Transverse colon (tissue), 4 donors: ENCODE data around the gene CCER1. TPM values are rescaled to one million over a fixed set of nuclear protein-coding genes. Genes with fewer than 3 reads are reported as not detected.

Source experiments
- DNase-seq: peaks from one replicate; pipeline ENCODE4 v3.0.0-alpha.2; 2019
- H3K27ac ChIP-seq, 4 donors: fragments of 200-600 bp; sonication (generic); 2 replicates each; pipeline ENCODE4 v1.5.1; 2016 to 2018; ENCODE audit warnings: inconsistent platforms in 4 of 4
- H3K27me3 ChIP-seq: fragments of 200-600 bp; sonication (generic); 2 replicates; pipeline ENCODE4 v1.5.1; 2017; ENCODE audit warnings: inconsistent platforms
- H3K36me3 ChIP-seq, 4 donors: fragments of 200-600 bp; sonication (generic); 2 replicates each; pipeline ENCODE4 v1.5.1; 2017 to 2019; ENCODE audit warnings: inconsistent platforms in 4 of 4
- H3K4me1 ChIP-seq, 4 donors: fragments of 200-600 bp; sonication (generic); 2 replicates each; pipeline ENCODE4 v1.5.1; 2017 to 2020; ENCODE audit warnings: inconsistent platforms in 4 of 4
- H3K4me3 ChIP-seq, 4 donors: fragments of 200-600 bp; sonication (generic); 1 replicate in 1 of 4; 2 replicates in 3 of 4; pipeline versions ENCODE4 v1.5.1 to v1.6.1; 2017 to 2019; ENCODE audit warnings: inconsistent platforms in 4 of 4
- H3K9me3 ChIP-seq, 2 donors: fragments of 200-600 bp; sonication (generic); 2 replicates each; pipeline ENCODE4 v1.5.1; 2017 to 2019; ENCODE audit warnings: inconsistent platforms in 2 of 2
- CTCF ChIP-seq, 5 experiments: fragments of 200-600 bp in 3 of 5; fragments of 450-650 bp in 2 of 5; sonication (generic) in 3 of 5; IDR thresholded peaks; 1 replicate in 2 of 5; 2 replicates in 3 of 5; pipeline ENCODE4 v1.5.1; 2016 to 2017; ENCODE audit warnings: antibody characterized with exemption in 5 of 5, inconsistent platforms in 3 of 5, mild to moderate bottlenecking in 2 of 5, moderate library complexity in 1 of 5
- EP300 ChIP-seq: sonication (generic); formaldehyde crosslinking; IDR thresholded peaks from one replicate; pipeline ENCODE4 v1.6.1; 2017; ENCODE audit warnings: antibody characterized with exemption, low read depth
- POLR2A ChIP-seq: fragments of 450-650 bp; IDR thresholded peaks from one replicate; pipeline ENCODE4 v1.6.1; 2016; ENCODE audit warnings: antibody characterized with exemption, mild to moderate bottlenecking, moderate library complexity
- POLR2AphosphoS5 ChIP-seq, 3 donors: sonication (generic); formaldehyde crosslinking; IDR thresholded peaks; one replicate each; pipeline ENCODE4 v1.6.1; 2016; ENCODE audit warnings: antibody characterized with exemption in 3 of 3
- WGBS, 2 donors: methylation state at CpG; one replicate each; pipeline ENCODE4 v1.1.5; 2018; ENCODE audit warnings: low coverage in 1 of 2; 5-methylcytosine and 5-hydroxymethylcytosine counted together
- in situ Hi-C, 4 donors: fragments of 200-750 bp; cut with MboI; loops; one replicate each; pipeline versions ENCODE4 v1.15.0 to v1.15.1; 2017; ENCODE audit warnings: low sequenced_read_pairs in 3 of 4, low pct_ligation_motif_present in 1 of 4, low pct_unique_long_range_greater_than_20kb in 1 of 4
- intact Hi-C: fragments of 100-400 bp; cut with DNase I; formaldehyde crosslinking; loops from one replicate; pipeline ENCODE4 v1.15.1; 2023; ENCODE audit warnings: low total_unique reads
- total RNA-seq, 4 donors: library from RNA; depleted of rRNA; stranded (reverse); fragments of >200 nt; gene quantifications; one replicate each; pipeline ENCODE4 v1.1.0, GENCODE V29; 2016

CCER1 gene
- total RNA-seq, 4 donors from 2014 or later, result not detected

- intact Hi-C loops (no loop called here), in situ Hi-C loops (loop anchor here in 1 of 4 donors (25.0 kb wide), 2 partner anchors 376 to 1676 kb away; no protein-coding TSS in a partner anchor)
- WGBS, 2 donors, result 92 to 93% methylated on average over 4 of the region's 4 CpGs
- TF ChIP-seq EP300 (no peak), POLR2AphosphoS5 (IDR thresholded peaks at IDR 0.05) (no peak), POLR2A (no peak), CTCF (IDR thresholded peaks at IDR 0.05) (no peak)
- DNase-seq, result no peak
- H3K4me1 ChIP-seq, result no peaks in the 10 kb centered on the region
- H3K27me3 ChIP-seq, result no peaks in the 10 kb centered on the region
- no peaks in the 10 kb centered on the region for H3K36me3 ChIP-seq
- H3K27ac ChIP-seq, result no peak overlapping the region
- no peaks in the 10 kb centered on the region for H3K9me3 ChIP-seq
- H3K4me3 ChIP-seq, result no peak overlapping the region
Measured at GRCh38 chr12:90961154-90961553, 6.2 kb upstream of the CCER1 start.

DNA sequence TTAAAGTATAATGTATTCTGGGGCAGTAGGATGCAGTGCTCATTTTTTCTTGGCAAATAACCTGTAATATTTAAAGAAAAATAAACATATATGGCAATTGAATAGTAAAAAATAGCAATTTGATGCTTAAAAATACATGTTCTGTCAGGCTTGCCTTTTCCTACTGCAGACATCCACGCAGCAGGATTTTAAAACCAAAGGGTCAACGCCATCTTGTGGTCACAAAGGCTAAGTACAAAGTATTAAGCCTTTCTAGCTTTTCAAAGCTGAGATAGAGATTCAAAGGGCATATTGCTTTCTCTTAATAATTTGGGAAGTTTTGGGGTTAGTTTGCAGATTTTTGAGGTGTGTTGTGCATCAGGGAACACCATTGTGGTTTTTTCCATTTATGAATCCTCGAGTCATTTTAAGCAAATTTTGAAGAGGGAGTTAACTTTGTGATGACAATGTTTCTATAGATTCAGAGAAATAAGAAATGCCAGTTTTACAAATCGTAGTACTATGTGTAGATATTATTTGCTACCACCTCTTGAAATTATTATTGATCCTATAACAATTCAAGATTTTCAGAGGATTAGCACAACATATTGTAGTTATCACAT lies 4.7 kb upstream of the CCER1 start:
- in situ Hi-C loops (loop anchor here in 1 of 4 donors (25.0 kb wide), 2 partner anchors 378 to 1678 kb away; no protein-coding TSS in a partner anchor), intact Hi-C loops (no loop called here)
- no peak overlapping the region for H3K27ac ChIP-seq
- H3K4me3 ChIP-seq, result no peak overlapping the region
- no peak for DNase-seq
- WGBS, 2 donors, result 0 to 3% methylated on average over 4 of the region's 4 CpGs
- H3K4me1 ChIP-seq, result no peaks in the 10 kb centered on the region
- TF ChIP-seq CTCF (IDR thresholded peaks at IDR 0.05) (peak; percentile 30 to 66 (median 59)), POLR2AphosphoS5 (IDR thresholded peaks at IDR 0.05) (no peak)
- H3K36me3 ChIP-seq, result no peaks in the 10 kb centered on the region
- H3K27me3 ChIP-seq, result no peaks in the 10 kb centered on the region
- H3K9me3 ChIP-seq, result no peaks in the 10 kb centered on the region

DNA sequence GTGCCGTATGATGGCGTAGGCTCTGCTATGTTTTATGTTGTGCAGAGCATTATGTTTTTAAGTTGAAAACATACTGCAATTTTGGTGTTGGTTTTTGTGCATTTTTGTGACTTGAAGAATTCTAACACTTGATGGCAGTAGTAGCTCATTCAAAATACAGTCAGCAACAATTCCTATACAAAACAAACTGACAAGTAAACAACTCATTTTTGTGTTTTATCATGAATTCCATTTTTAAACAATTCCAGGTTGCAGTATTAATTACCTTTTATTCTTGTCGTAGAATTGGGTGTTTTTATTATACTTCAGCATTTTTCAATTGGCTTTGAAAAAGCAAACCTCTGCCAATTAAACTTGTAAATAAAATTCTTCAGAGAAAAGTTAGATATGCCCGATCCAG lies 4.1 kb upstream of the CCER1 start:
- no peak for DNase-seq
- Histone ChIP-seq H3K4me3 (no peak overlapping the region), H3K36me3 (no peaks in the 10 kb centered on the region), H3K27ac (no peak overlapping the region), H3K27me3 (no peaks in the 10 kb centered on the region), H3K4me1 (no peaks in the 10 kb centered on the region), H3K9me3 (no peaks in the 10 kb centered on the region)
- TF ChIP-seq POLR2A (no peak), POLR2AphosphoS5 (IDR thresholded peaks at IDR 0.05) (no peak), EP300 (no peak), CTCF (IDR thresholded peaks at IDR 0.05) (no peak)
- WGBS, 2 donors, result 67 to 69% methylated on average over 4 of the region's 4 CpGs
- intact Hi-C loops, result no loop called here
- in situ Hi-C loops, result loop anchor here in 1 of 4 donors (25.0 kb wide), 2 partner anchors 378 to 1678 kb away; no protein-coding TSS in a partner anchor

DNA sequence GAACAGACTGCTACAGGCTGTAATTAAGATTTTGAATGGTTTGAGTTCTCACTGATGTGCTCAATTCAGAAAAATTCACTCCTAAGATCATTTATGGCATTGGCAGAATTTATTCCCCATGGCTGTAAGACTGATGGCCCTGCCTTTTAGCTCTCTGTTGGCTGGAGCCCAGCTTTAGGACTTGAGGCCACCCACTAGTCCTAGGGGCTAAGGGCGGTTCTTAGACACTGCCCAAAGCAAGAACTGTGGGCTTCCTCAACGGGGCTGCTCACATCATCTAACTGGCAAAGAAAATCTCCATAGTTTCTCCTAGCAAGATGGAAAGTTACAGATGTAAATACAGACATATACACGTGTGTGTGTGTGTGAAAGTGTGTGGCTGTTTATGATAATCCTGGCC lies 3.4 kb upstream of the CCER1 start:
- TF ChIP-seq EP300 (no peak), POLR2A (no peak), POLR2AphosphoS5 (IDR thresholded peaks at IDR 0.05) (no peak)
- H3K27ac ChIP-seq, result no peak overlapping the region
- no peaks in the 10 kb centered on the region for H3K4me1 ChIP-seq
- WGBS, 2 donors, result 40 to 76% methylated on average over 1 to 3 of the region's 3 CpGs
- in situ Hi-C loops, result loop anchor here in 1 of 4 donors (25.0 kb wide), 2 partner anchors 379 to 1679 kb away; no protein-coding TSS in a partner anchor
- H3K36me3 ChIP-seq, result no peaks in the 10 kb centered on the region
- no peak overlapping the region for H3K4me3 ChIP-seq
- intact Hi-C loops, result no loop called here
- DNase-seq, result no peak
- no peaks in the 10 kb centered on the region for H3K27me3 ChIP-seq
- no peaks in the 10 kb centered on the region for H3K9me3 ChIP-seq
